ENCODE measurements around the gene IGFBP4.

IGFBP4 gene

GRCh38 chr17:40432864-40433528 is 10.3 kb upstream of the IGFBP4 start:
- DNase-seq (ENCODE audit: low read depth in 2 of 2), result no peak

GRCh38 chr17:40433551-40434415 is 9.5 kb upstream of the IGFBP4 start:
- DNase-seq (ENCODE audit: low read depth in 2 of 2), result no peak

- no peak for DNase-seq (ENCODE audit: low read depth in 2 of 2)
Measured at GRCh38 chr17:40436636-40437035, 6.6 kb upstream of the IGFBP4 start.

- no peak for DNase-seq (ENCODE audit: low read depth in 2 of 2)
Measured at GRCh38 chr17:40437095-40437732, 6.0 kb upstream of the IGFBP4 start.

GRCh38 chr17:40440166-40440565 is 3.1 kb upstream of the IGFBP4 start:
- no peak for DNase-seq (ENCODE audit: low read depth in 2 of 2)

GRCh38 chr17:40442392-40443195 is 656 bp upstream of the IGFBP4 start:
- no peak for DNase-seq (ENCODE audit: low read depth in 2 of 2)

GRCh38 chr17:40443988-40444899 is 994 bp downstream of the IGFBP4 start:
- DNase-seq (ENCODE audit: low read depth in 2 of 2), result no peak

- DNase-seq (ENCODE audit: low read depth in 2 of 2), result no peak
Measured at GRCh38 chr17:40445751-40446468, 2.7 kb downstream of the IGFBP4 start.

- no peak for DNase-seq (ENCODE audit: low read depth in 2 of 2)
Measured at GRCh38 chr17:40447148-40447644, 3.9 kb downstream of the IGFBP4 start.

- no peak for DNase-seq (ENCODE audit: low read depth in 2 of 2)
Measured at GRCh38 chr17:40447806-40448205, 4.6 kb downstream of the IGFBP4 start.

- no peak for DNase-seq (ENCODE audit: low read depth in 2 of 2)
Measured at GRCh38 chr17:40448213-40448638, 5.0 kb downstream of the IGFBP4 start.

GRCh38 chr17:40448639-40449261 is 5.5 kb downstream of the IGFBP4 start:
- no peak for DNase-seq (ENCODE audit: low read depth in 2 of 2)

- no peak for DNase-seq (ENCODE audit: low read depth in 2 of 2)
Measured at GRCh38 chr17:40450175-40450574, 6.9 kb downstream of the IGFBP4 start.

- DNase-seq (ENCODE audit: low read depth in 2 of 2), result no peak
Measured at GRCh38 chr17:40451420-40451819, 8.2 kb downstream of the IGFBP4 start.

- no peak for DNase-seq (ENCODE audit: low read depth in 2 of 2)
Measured at GRCh38 chr17:40452216-40452787, 9.1 kb downstream of the IGFBP4 start.

GRCh38 chr17:40452921-40453378 is 9.7 kb downstream of the IGFBP4 start:
- DNase-seq (ENCODE audit: low read depth in 2 of 2), result no peak

- no peak for DNase-seq (ENCODE audit: low read depth in 2 of 2)
Measured at GRCh38 chr17:40453881-40454612, 10.8 kb downstream of the IGFBP4 start.

GRCh38 chr17:40454613-40454995 is 11.4 kb downstream of the IGFBP4 start:
- no peak for DNase-seq (ENCODE audit: low read depth in 2 of 2)
